ENCODE measurements around the gene TTI1.

The TTI1 gene

GRCh38 chr20:38033330-38034107 lies at the start of gene TTI1, which contains the start of gene RPRD1B:
Gene TTI1 (minus strand): TSS chr20:38033456. CDS start chr20:38013816, 19,640 bp downstream.
Gene RPRD1B (plus strand): TSS chr20:38033746. CDS start chr20:38033948, 202 bp downstream.
- peak; percentile 93 for DNase-seq

- DNase-seq: peak; percentile 17
Observed at GRCh38 chr20:38082894-38083293, 49.6 kb upstream of the TTI1 start.

- no peak for DNase-seq
Observed at GRCh38 chr20:38081575-38081974, 48.3 kb upstream of the TTI1 start.

- no peak for DNase-seq
Observed at GRCh38 chr20:38079353-38079752, 46.1 kb upstream of the TTI1 start.

- no peak for DNase-seq
Observed at GRCh38 chr20:38078084-38078483, 44.8 kb upstream of the TTI1 start.

- DNase-seq: no peak
Observed at GRCh38 chr20:38076548-38076947, 43.3 kb upstream of the TTI1 start.

GRCh38 chr20:38075161-38075998 lies 42.1 kb upstream of the TTI1 start:
- no peak for DNase-seq

GRCh38 chr20:38073307-38074071 lies 40.2 kb upstream of the TTI1 start:
- peak; percentile 42 for DNase-seq

GRCh38 chr20:38072898-38073297 lies 39.6 kb upstream of the TTI1 start:
- DNase-seq: no peak

- no peak for DNase-seq
Observed at GRCh38 chr20:38067717-38068365, 34.6 kb upstream of the TTI1 start.

- no peak for DNase-seq
Observed at GRCh38 chr20:38066969-38067716, 33.9 kb upstream of the TTI1 start.

GRCh38 chr20:38065764-38066375 lies 32.6 kb upstream of the TTI1 start:
- DNase-seq: no peak

GRCh38 chr20:38063911-38064530 lies 30.8 kb upstream of the TTI1 start:
- DNase-seq: no peak

GRCh38 chr20:38062890-38063289 lies 29.6 kb upstream of the TTI1 start:
- no peak for DNase-seq

GRCh38 chr20:38061109-38061508 lies 27.9 kb upstream of the TTI1 start:
- no peak for DNase-seq

GRCh38 chr20:38060536-38060935 lies 27.3 kb upstream of the TTI1 start:
- no peak for DNase-seq

- no peak for DNase-seq
Observed at GRCh38 chr20:38059832-38060231, 26.6 kb upstream of the TTI1 start.

- DNase-seq: peak; percentile 74
Observed at GRCh38 chr20:38057351-38057972, 24.2 kb upstream of the TTI1 start.

- DNase-seq: no peak
Observed at GRCh38 chr20:38055848-38056247, 22.6 kb upstream of the TTI1 start.

- no peak for DNase-seq
Observed at GRCh38 chr20:38055294-38055693, 22.0 kb upstream of the TTI1 start.
